ENCODE measurements around the gene GPC6.

GPC6 gene

DNA sequence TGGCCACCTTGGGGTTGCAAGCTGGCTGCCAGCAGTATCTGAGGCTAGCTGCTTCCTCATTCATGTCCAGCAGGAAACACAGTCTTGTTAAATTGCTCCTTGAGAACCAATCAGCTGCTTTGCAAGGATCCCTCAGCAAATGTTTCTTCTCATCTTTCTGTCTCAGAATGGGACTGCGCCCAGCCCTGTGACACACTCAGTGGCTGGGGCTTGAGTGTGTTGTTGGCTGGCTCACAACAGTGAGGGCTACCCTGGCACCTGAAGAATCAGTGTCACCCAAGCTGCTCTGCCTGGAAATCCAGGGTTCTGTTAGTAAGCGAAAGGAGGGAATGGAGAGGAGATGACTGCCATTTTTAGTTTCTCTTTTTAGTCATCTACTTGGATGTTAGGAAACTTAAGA is 935.7 kb downstream of the GPC6 start:
- no peak for DNase-seq
- no peak for TF ChIP-seq EZH2 (optimal IDR thresholded peaks at IDR 0.05; ENCODE audit: low read depth, low read length)
- TF ChIP-seq, protein P1, sequence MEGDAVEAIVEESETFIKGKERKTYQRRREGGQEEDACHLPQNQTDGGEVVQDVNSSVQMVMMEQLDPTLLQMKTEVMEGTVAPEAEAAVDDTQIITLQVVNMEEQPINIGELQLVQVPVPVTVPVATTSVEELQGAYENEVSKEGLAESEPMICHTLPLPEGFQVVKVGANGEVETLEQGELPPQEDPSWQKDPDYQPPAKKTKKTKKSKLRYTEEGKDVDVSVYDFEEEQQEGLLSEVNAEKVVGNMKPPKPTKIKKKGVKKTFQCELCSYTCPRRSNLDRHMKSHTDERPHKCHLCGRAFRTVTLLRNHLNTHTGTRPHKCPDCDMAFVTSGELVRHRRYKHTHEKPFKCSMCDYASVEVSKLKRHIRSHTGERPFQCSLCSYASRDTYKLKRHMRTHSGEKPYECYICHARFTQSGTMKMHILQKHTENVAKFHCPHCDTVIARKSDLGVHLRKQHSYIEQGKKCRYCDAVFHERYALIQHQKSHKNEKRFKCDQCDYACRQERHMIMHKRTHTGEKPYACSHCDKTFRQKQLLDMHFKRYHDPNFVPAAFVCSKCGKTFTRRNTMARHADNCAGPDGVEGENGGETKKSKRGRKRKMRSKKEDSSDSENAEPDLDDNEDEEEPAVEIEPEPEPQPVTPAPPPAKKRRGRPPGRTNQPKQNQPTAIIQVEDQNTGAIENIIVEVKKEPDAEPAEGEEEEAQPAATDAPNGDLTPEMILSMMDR (IDR thresholded peaks at IDR 0.05; ENCODE audit: low read length): no peak
- no peak for TF ChIP-seq EZH2phosphoT487 (IDR thresholded peaks at IDR 0.05; ENCODE audit: low read length)
- Histone ChIP-seq H3K36me3 (replicated peaks; ENCODE audit: insufficient read depth, low read length) (no peaks in the 10 kb centered on the region), H3K27ac (ENCODE audit: low read length) (no peak overlapping the region), H3F3A (ENCODE audit: insufficient read depth, low read length) (no peaks in the 10 kb centered on the region), H3K4me3 (ENCODE audit: low read length) (no peak overlapping the region), H3K9ac (ENCODE audit: low read length) (no peak overlapping the region), H3K27me3 (replicated peaks; ENCODE audit: insufficient read depth, low read length) (no peaks in the 10 kb centered on the region), H3K9me2 (replicated peaks; ENCODE audit: insufficient read depth, low read length) (no peaks in the 10 kb centered on the region), H2AFZ (ENCODE audit: low read length) (no peak overlapping the region), H3K4me2 (ENCODE audit: low read depth, low read length) (no peak overlapping the region), H3K4me1 (ENCODE audit: low read length) (no peaks in the 10 kb centered on the region), H3K9me3 (replicated peaks; ENCODE audit: insufficient read depth, low read length) (no peaks in the 10 kb centered on the region), H3K79me2 (ENCODE audit: low read length) (no peaks in the 10 kb centered on the region), H4K20me1 (ENCODE audit: insufficient read depth, low read length) (no peaks in the 10 kb centered on the region)

DNA sequence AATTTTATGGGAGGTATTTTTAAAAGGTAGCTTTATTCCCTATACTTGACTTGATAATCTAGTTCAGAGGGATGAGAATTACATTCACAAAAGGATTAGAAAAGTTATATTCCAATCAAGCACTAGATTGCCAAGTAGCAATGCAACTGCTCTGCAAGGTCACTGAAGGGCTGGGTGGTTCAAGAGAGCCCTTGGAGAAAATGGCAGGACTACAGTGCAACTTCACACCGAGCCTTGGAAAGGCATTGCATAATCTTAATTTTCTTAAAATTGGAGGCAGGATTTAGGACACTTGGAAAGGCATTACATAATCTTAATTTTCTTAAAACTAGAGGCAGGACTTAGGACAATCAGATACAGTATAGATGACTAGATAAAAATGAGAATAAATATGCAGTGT is 936.9 kb downstream of the GPC6 start:
- TF ChIP-seq, protein P1 (IDR thresholded peaks at IDR 0.05; ENCODE audit: low read length): no peak
- TF ChIP-seq EZH2phosphoT487 (IDR thresholded peaks at IDR 0.05; ENCODE audit: low read length) (no peak), EZH2 (optimal IDR thresholded peaks at IDR 0.05; ENCODE audit: low read depth, low read length) (no peak)

DNA sequence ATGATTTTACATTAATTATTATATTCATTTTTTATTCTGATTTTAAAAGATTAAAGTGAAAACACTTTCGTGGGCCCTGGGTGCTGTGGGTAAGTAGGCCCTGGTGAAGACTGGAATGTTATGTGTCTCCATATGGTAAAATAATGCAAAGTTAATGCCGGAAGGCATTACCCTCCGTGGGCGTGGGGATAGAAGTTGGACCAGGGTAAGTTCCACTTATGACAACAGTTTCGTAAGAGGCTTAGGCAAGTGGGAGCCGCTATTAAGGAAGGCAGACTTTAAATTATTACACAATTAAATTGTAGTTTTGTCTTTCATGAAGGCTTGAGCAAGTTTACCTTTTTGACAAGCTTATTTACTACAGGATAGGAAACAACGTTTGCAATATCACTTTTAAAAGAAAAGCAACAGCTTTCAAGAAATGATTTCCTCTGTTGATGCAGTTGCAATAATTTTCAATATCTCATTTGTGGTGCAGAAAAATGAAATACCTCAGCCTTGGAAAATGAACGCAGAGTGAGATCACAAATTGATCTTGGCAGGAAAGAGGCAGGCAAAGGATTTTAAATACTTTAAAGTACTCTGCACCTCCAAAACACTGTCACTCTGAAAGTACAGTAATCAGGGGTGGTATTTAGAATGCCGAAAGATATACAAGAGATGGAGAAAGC is 942.3 kb downstream of the GPC6 start:
- Histone ChIP-seq H3K9me3 (replicated peaks; ENCODE audit: insufficient read depth, low read length) (no peaks in the 10 kb centered on the region), H3K27ac (ENCODE audit: low read length) (no peak overlapping the region), H3K27me3 (replicated peaks; ENCODE audit: insufficient read depth, low read length) (no peaks in the 10 kb centered on the region), H3K79me2 (ENCODE audit: low read length) (no peaks in the 10 kb centered on the region), H4K20me1 (ENCODE audit: insufficient read depth, low read length) (no peaks in the 10 kb centered on the region), H3K36me3 (replicated peaks; ENCODE audit: insufficient read depth, low read length) (no peaks in the 10 kb centered on the region), H3K9me2 (replicated peaks; ENCODE audit: insufficient read depth, low read length) (no peaks in the 10 kb centered on the region), H3K4me2 (ENCODE audit: low read depth, low read length) (no peak overlapping the region), H3K9ac (ENCODE audit: low read length) (no peak overlapping the region), H3K4me1 (ENCODE audit: low read length) (no peaks in the 10 kb centered on the region), H3K4me3 (ENCODE audit: low read length) (no peak overlapping the region), H2AFZ (ENCODE audit: low read length) (no peak overlapping the region), H3F3A (ENCODE audit: insufficient read depth, low read length) (no peaks in the 10 kb centered on the region)
- TF ChIP-seq, protein P1 (IDR thresholded peaks at IDR 0.05; ENCODE audit: low read length): no peak
- no peak for TF ChIP-seq EZH2phosphoT487 (IDR thresholded peaks at IDR 0.05; ENCODE audit: low read length)
- TF ChIP-seq EZH2 (optimal IDR thresholded peaks at IDR 0.05; ENCODE audit: low read depth, low read length): no peak
- no peak for DNase-seq

More for the DNA sequence above, 936.9 kb downstream of the GPC6 start:
- Histone ChIP-seq H3K4me1 (ENCODE audit: low read length) (no peaks in the 10 kb centered on the region), H3K9me2 (replicated peaks; ENCODE audit: insufficient read depth, low read length) (no peaks in the 10 kb centered on the region), H3K27ac (ENCODE audit: low read length) (no peak overlapping the region), H3K9me3 (replicated peaks; ENCODE audit: insufficient read depth, low read length) (no peaks in the 10 kb centered on the region), H3K4me2 (ENCODE audit: low read depth, low read length) (no peak overlapping the region), H3K9ac (ENCODE audit: low read length) (no peak overlapping the region), H3F3A (ENCODE audit: insufficient read depth, low read length) (no peaks in the 10 kb centered on the region), H3K79me2 (ENCODE audit: low read length) (no peaks in the 10 kb centered on the region), H3K27me3 (replicated peaks; ENCODE audit: insufficient read depth, low read length) (no peaks in the 10 kb centered on the region), H4K20me1 (ENCODE audit: insufficient read depth, low read length) (no peaks in the 10 kb centered on the region), H3K36me3 (replicated peaks; ENCODE audit: insufficient read depth, low read length) (no peaks in the 10 kb centered on the region), H3K4me3 (ENCODE audit: low read length) (no peak overlapping the region), H2AFZ (ENCODE audit: low read length) (no peak overlapping the region)
- no peak for DNase-seq
